Activated naive CD8-positive, alpha-beta T cell (primary cell): ENCODE results near the gene NLRP9.
"Not testable (repeated sequence)": the region's sequence is repeated elsewhere in the genome, so short reads cannot be mapped to it uniquely, and the experiment has no call there.

Experiments used
- H3K27ac Mint-ChIP-seq: one replicate; pipeline ENCODE4 v1.8.0; 2021; ENCODE audit warnings: mixed read lengths
- H3K27me3 Mint-ChIP-seq: one replicate; pipeline ENCODE4 v1.8.0; 2021; ENCODE audit warnings: mixed read lengths
- H3K36me3 Mint-ChIP-seq: one replicate; pipeline ENCODE4 v1.8.0; 2021; ENCODE audit warnings: mixed read lengths
- H3K4me1 Mint-ChIP-seq: one replicate; pipeline ENCODE4 v1.8.0; 2021; ENCODE audit warnings: low read depth, mixed read lengths
- H3K4me3 Mint-ChIP-seq: one replicate; pipeline ENCODE4 v1.8.0; 2021; ENCODE audit warnings: mild to moderate bottlenecking, mixed read lengths
- H3K9me3 Mint-ChIP-seq: one replicate; pipeline ENCODE4 v1.8.0; 2021; ENCODE audit warnings: low read depth, mixed read lengths

Gene NLRP9

GRCh38 chr19:55717879-55718711, 20.1 kb downstream of the NLRP9 start:
- peaks cover 42% of the 10 kb centered on the region for H3K27me3 Mint-ChIP-seq
- H3K36me3 Mint-ChIP-seq, H3K27ac Mint-ChIP-seq, H3K4me1 Mint-ChIP-seq, H3K4me3 Mint-ChIP-seq, H3K9me3 Mint-ChIP-seq: not testable (repeated sequence)

GRCh38 chr19:55717251-55717650, 21.0 kb downstream of the NLRP9 start:
- Mint-ChIP-seq H3K4me3 (no peak overlapping the region), H3K27me3 (peaks cover 37% of the 10 kb centered on the region), H3K9me3 (peaks cover 3% of the 10 kb centered on the region), H3K36me3 (peaks cover 3% of the 10 kb centered on the region), H3K4me1 (peaks cover 5% of the 10 kb centered on the region), H3K27ac (no peak overlapping the region)

GRCh38 chr19:55716531-55716930, 21.7 kb downstream of the NLRP9 start:
- Mint-ChIP-seq H3K27me3 (peaks cover 34% of the 10 kb centered on the region), H3K27ac (no peak overlapping the region), H3K36me3 (peaks cover 3% of the 10 kb centered on the region), H3K4me1 (peaks cover 6% of the 10 kb centered on the region), H3K4me3 (no peak overlapping the region), H3K9me3 (no peaks in the 10 kb centered on the region)

GRCh38 chr19:55712804-55713631, 25.2 kb downstream of the NLRP9 start:
- H3K4me1 Mint-ChIP-seq: peaks cover 9% of the 10 kb centered on the region
- H3K9me3 Mint-ChIP-seq: no peaks in the 10 kb centered on the region
- no peak overlapping the region for H3K27ac Mint-ChIP-seq
- no peaks in the 10 kb centered on the region for H3K36me3 Mint-ChIP-seq
- peaks cover 14% of the 10 kb centered on the region for H3K27me3 Mint-ChIP-seq
- no peak overlapping the region for H3K4me3 Mint-ChIP-seq

- H3K4me3 Mint-ChIP-seq: no peak overlapping the region
- H3K27me3 Mint-ChIP-seq: peaks cover 3% of the 10 kb centered on the region
- H3K4me1 Mint-ChIP-seq: peaks cover 9% of the 10 kb centered on the region
- no peak overlapping the region for H3K27ac Mint-ChIP-seq
- no peaks in the 10 kb centered on the region for H3K36me3 Mint-ChIP-seq
- no peaks in the 10 kb centered on the region for H3K9me3 Mint-ChIP-seq
Measured at GRCh38 chr19:55711719-55712118, 26.5 kb downstream of the NLRP9 start.

GRCh38 chr19:55705972-55706371, 32.2 kb downstream of the NLRP9 start:
- Mint-ChIP-seq H3K4me1 (peaks cover 3% of the 10 kb centered on the region), H3K4me3 (no peak overlapping the region), H3K27ac (no peak overlapping the region), H3K27me3 (no peaks in the 10 kb centered on the region), H3K36me3 (no peaks in the 10 kb centered on the region), H3K9me3 (no peaks in the 10 kb centered on the region)

GRCh38 chr19:55704494-55705245, 33.5 kb downstream of the NLRP9 start:
- H3K9me3 Mint-ChIP-seq: no peaks in the 10 kb centered on the region
- H3K4me1 Mint-ChIP-seq: no peaks in the 10 kb centered on the region
- no peaks in the 10 kb centered on the region for H3K36me3 Mint-ChIP-seq
- H3K27ac Mint-ChIP-seq: no peak overlapping the region
- H3K27me3 Mint-ChIP-seq: no peaks in the 10 kb centered on the region
- no peak overlapping the region for H3K4me3 Mint-ChIP-seq

GRCh38 chr19:55703790-55704215, 34.4 kb downstream of the NLRP9 start:
- H3K4me3 Mint-ChIP-seq: no peak overlapping the region
- H3K36me3 Mint-ChIP-seq: no peaks in the 10 kb centered on the region
- H3K4me1 Mint-ChIP-seq: no peaks in the 10 kb centered on the region
- no peaks in the 10 kb centered on the region for H3K27me3 Mint-ChIP-seq
- no peaks in the 10 kb centered on the region for H3K9me3 Mint-ChIP-seq
- H3K27ac Mint-ChIP-seq: no peak overlapping the region

- Mint-ChIP-seq H3K27ac (no peak overlapping the region), H3K9me3 (no peaks in the 10 kb centered on the region), H3K4me1 (no peaks in the 10 kb centered on the region), H3K36me3 (no peaks in the 10 kb centered on the region), H3K4me3 (no peak overlapping the region), H3K27me3 (no peaks in the 10 kb centered on the region)
Measured at GRCh38 chr19:55702131-55702627, 36.0 kb downstream of the NLRP9 start.

- Mint-ChIP-seq H3K9me3 (no peaks in the 10 kb centered on the region), H3K36me3 (no peaks in the 10 kb centered on the region), H3K4me1 (no peaks in the 10 kb centered on the region), H3K27me3 (no peaks in the 10 kb centered on the region), H3K27ac (no peak overlapping the region), H3K4me3 (no peak overlapping the region)
Measured at GRCh38 chr19:55700813-55701212, 37.4 kb downstream of the NLRP9 start.

- H3K36me3 Mint-ChIP-seq: no peaks in the 10 kb centered on the region
- no peak overlapping the region for H3K27ac Mint-ChIP-seq
- H3K4me1 Mint-ChIP-seq: no peaks in the 10 kb centered on the region
- H3K4me3 Mint-ChIP-seq: no peak overlapping the region
- no peaks in the 10 kb centered on the region for H3K27me3 Mint-ChIP-seq
- H3K9me3 Mint-ChIP-seq: no peaks in the 10 kb centered on the region
Measured at GRCh38 chr19:55699221-55699620, 39.0 kb downstream of the NLRP9 start.

- H3K4me1 Mint-ChIP-seq: no peaks in the 10 kb centered on the region
- no peaks in the 10 kb centered on the region for H3K27me3 Mint-ChIP-seq
- no peaks in the 10 kb centered on the region for H3K9me3 Mint-ChIP-seq
- H3K27ac Mint-ChIP-seq: no peak overlapping the region
- no peaks in the 10 kb centered on the region for H3K36me3 Mint-ChIP-seq
- no peak overlapping the region for H3K4me3 Mint-ChIP-seq
Measured at GRCh38 chr19:55698256-55698655, 39.9 kb downstream of the NLRP9 start.

GRCh38 chr19:55697698-55698097, 40.5 kb downstream of the NLRP9 start:
- Mint-ChIP-seq H3K4me1 (no peaks in the 10 kb centered on the region), H3K36me3 (no peaks in the 10 kb centered on the region), H3K4me3 (no peak overlapping the region), H3K27me3 (no peaks in the 10 kb centered on the region), H3K27ac (no peak overlapping the region), H3K9me3 (no peaks in the 10 kb centered on the region)

GRCh38 chr19:55697069-55697440, 41.1 kb downstream of the NLRP9 start:
- H3K27ac Mint-ChIP-seq: no peak overlapping the region
- H3K4me1 Mint-ChIP-seq: no peaks in the 10 kb centered on the region
- no peaks in the 10 kb centered on the region for H3K36me3 Mint-ChIP-seq
- no peaks in the 10 kb centered on the region for H3K9me3 Mint-ChIP-seq
- no peaks in the 10 kb centered on the region for H3K27me3 Mint-ChIP-seq
- H3K4me3 Mint-ChIP-seq: no peak overlapping the region
